HL-60 (cell line): Measurements from ENCODE around the gene PTEN.

Experiments
- GABPA ChIP-seq: IDR thresholded peaks from 2 replicates; pipeline ENCODE4 v1.6.1; 2012; ENCODE audit warnings: low read depth
- TF ChIP-seq, protein P1 (sequence below): IDR thresholded peaks from one replicate; pipeline ENCODE4 v1.5.1; 2011; ENCODE audit warnings: low read length, control low read depth, inconsistent platforms; ENCODE audit not compliant: insufficient read depth
- TF ChIP-seq, protein P2 (sequence below): IDR thresholded peaks from 2 replicates; pipeline ENCODE4 v1.6.1; 2012; ENCODE audit warnings: low read depth; ENCODE audit not compliant: insufficient replicate concordance

DNA sequence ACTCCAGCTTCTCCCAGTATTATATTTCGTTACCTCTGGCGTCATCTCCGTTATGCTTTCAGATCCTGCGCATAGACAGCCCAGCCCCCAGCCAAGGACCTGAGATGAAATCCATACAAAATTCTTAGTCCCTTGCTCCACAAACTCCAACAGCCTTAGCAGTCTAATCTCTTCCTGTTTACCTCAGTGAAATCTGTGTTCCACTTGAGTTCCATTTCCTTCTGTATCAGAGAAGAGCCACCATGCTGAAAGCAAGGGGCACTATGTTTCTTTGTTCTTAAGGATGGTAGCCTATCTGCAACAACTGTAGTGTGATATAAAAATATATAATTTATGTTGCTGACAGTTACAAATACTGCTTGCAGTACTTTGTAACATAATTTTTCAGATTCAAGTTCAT lies 59.8 kb downstream of the PTEN start:
- TF ChIP-seq, protein P1, sequence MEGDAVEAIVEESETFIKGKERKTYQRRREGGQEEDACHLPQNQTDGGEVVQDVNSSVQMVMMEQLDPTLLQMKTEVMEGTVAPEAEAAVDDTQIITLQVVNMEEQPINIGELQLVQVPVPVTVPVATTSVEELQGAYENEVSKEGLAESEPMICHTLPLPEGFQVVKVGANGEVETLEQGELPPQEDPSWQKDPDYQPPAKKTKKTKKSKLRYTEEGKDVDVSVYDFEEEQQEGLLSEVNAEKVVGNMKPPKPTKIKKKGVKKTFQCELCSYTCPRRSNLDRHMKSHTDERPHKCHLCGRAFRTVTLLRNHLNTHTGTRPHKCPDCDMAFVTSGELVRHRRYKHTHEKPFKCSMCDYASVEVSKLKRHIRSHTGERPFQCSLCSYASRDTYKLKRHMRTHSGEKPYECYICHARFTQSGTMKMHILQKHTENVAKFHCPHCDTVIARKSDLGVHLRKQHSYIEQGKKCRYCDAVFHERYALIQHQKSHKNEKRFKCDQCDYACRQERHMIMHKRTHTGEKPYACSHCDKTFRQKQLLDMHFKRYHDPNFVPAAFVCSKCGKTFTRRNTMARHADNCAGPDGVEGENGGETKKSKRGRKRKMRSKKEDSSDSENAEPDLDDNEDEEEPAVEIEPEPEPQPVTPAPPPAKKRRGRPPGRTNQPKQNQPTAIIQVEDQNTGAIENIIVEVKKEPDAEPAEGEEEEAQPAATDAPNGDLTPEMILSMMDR = no peak
- no peak for TF ChIP-seq GABPA
- TF ChIP-seq, protein P2, sequence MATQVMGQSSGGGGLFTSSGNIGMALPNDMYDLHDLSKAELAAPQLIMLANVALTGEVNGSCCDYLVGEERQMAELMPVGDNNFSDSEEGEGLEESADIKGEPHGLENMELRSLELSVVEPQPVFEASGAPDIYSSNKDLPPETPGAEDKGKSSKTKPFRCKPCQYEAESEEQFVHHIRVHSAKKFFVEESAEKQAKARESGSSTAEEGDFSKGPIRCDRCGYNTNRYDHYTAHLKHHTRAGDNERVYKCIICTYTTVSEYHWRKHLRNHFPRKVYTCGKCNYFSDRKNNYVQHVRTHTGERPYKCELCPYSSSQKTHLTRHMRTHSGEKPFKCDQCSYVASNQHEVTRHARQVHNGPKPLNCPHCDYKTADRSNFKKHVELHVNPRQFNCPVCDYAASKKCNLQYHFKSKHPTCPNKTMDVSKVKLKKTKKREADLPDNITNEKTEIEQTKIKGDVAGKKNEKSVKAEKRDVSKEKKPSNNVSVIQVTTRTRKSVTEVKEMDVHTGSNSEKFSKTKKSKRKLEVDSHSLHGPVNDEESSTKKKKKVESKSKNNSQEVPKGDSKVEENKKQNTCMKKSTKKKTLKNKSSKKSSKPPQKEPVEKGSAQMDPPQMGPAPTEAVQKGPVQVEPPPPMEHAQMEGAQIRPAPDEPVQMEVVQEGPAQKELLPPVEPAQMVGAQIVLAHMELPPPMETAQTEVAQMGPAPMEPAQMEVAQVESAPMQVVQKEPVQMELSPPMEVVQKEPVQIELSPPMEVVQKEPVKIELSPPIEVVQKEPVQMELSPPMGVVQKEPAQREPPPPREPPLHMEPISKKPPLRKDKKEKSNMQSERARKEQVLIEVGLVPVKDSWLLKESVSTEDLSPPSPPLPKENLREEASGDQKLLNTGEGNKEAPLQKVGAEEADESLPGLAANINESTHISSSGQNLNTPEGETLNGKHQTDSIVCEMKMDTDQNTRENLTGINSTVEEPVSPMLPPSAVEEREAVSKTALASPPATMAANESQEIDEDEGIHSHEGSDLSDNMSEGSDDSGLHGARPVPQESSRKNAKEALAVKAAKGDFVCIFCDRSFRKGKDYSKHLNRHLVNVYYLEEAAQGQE = no peak
